Raji (cell line): ENCODE measurements around the gene OAS3.
A peak's percentile ranks its signal among the peaks of the same experiment; 100 is the strongest.

Source experiments
- POLR2A ChIP-seq: IDR thresholded peaks from 2 replicates; pipeline ENCODE4 v1.6.1; 2011; ENCODE audit warnings: low read depth, low read length, control low read depth; ENCODE audit not compliant: insufficient read depth

The OAS3 gene, protein sequence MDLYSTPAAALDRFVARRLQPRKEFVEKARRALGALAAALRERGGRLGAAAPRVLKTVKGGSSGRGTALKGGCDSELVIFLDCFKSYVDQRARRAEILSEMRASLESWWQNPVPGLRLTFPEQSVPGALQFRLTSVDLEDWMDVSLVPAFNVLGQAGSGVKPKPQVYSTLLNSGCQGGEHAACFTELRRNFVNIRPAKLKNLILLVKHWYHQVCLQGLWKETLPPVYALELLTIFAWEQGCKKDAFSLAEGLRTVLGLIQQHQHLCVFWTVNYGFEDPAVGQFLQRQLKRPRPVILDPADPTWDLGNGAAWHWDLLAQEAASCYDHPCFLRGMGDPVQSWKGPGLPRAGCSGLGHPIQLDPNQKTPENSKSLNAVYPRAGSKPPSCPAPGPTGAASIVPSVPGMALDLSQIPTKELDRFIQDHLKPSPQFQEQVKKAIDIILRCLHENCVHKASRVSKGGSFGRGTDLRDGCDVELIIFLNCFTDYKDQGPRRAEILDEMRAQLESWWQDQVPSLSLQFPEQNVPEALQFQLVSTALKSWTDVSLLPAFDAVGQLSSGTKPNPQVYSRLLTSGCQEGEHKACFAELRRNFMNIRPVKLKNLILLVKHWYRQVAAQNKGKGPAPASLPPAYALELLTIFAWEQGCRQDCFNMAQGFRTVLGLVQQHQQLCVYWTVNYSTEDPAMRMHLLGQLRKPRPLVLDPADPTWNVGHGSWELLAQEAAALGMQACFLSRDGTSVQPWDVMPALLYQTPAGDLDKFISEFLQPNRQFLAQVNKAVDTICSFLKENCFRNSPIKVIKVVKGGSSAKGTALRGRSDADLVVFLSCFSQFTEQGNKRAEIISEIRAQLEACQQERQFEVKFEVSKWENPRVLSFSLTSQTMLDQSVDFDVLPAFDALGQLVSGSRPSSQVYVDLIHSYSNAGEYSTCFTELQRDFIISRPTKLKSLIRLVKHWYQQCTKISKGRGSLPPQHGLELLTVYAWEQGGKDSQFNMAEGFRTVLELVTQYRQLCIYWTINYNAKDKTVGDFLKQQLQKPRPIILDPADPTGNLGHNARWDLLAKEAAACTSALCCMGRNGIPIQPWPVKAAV

DNA sequence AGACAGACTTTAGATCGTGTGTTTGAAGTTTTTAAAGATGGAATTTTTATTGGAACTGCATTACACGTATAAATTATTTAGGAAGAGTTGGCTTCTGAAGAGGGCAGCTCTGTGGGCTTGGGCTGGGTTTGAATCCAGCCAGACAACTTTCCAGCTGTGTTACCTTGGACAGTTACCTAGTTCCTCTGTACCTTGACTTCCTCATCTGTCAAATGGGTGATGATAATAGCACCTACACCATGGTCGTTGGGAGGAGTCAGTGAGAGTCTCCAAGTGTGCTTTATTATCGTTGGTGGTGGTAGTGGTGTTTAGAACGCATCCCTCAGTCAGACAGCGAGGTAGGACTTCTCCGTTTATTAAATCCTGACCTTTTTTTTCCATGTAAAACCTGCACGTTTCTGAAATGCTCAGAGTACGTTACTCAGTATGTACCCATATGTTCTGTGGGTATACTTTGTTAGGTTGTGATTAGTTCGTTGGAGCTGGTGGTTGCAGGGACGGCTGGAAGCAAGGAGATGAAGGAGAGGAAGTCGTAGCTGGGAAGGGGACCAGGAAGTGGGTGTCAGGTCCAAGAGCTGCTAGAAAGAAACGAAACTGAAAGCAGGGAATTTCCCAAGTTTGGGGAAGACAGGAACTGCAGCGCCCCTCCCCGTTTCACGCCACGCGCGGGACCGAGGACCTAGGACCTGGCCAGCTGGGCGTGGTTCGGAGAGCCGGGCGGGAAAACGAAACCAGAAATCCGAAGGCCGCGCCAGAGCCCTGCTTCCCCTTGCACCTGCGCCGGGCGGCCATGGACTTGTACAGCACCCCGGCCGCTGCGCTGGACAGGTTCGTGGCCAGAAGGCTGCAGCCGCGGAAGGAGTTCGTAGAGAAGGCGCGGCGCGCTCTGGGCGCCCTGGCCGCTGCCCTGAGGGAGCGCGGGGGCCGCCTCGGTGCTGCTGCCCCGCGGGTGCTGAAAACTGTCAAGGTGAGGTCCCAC is at the start of gene OAS3:
Gene OAS3 (plus strand): TSS at position 734 of the 979 bp plus-strand sequence. CDS start 57 bp downstream, at position 791.
- TF ChIP-seq POLR2A: no peak

DNA sequence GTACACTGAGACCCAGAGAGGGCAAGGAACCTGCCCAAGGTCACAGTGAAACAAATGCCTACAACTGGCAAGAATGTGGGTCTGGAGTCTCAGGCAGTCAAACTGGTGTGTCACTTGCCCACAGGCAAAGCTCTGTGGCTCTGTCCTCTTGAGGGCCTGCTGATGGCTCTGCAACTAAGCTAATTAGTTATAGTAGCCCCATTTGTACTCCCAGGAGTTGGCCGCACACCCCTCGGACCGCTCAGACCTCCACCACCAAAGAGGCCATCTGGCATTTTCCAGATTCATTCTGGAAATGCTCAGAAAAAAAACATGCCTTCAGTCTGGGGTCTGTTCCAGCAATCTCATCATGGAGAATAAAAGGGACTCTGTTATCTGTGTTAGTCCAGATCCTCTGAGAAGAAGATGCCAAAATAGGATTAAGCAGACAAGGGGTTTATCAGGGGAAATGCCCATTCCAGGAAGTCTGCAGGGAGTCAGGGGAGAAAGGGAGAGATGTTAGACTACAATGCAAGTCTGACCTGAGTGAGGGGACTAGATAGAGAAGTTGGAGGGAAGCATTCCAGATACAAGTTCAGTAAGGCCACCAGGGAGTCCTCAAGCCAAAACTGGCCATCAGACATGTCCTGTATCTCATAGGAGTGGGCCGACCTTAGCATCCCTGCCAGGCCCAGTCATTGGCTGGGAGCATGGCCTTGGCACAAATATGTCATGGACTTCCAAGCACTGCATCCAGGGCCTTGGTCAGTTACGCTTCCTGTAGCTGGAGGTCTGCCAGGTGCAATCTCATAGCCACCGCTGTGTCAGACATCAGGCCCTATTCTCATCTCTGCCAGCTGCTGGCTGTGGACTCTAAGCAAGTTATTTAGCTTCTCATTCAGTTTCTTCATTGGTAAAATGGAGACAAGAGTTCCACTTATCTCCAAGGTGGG is 46.9 kb upstream of the OAS3 start:
- no peak for TF ChIP-seq POLR2A

DNA sequence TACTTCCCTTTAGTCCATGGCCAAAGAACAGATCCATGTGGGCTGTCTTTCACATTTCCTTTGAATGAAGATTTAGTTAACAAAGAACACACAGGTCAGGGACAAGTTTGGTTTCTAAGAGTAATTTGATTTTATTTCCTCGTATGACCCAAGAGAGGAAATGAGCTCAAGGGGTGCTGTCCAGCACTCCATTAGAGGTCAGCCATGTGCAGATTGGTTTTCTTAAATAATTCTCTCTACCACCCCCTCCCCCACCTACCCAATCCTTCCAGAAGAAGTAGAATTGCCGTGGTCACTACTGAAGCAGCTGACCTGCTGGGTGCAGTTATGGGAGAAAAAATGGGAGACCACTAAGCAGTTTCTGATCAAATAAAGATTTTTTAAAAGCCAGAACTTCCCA is 45.4 kb upstream of the OAS3 start:
- no peak for TF ChIP-seq POLR2A

DNA sequence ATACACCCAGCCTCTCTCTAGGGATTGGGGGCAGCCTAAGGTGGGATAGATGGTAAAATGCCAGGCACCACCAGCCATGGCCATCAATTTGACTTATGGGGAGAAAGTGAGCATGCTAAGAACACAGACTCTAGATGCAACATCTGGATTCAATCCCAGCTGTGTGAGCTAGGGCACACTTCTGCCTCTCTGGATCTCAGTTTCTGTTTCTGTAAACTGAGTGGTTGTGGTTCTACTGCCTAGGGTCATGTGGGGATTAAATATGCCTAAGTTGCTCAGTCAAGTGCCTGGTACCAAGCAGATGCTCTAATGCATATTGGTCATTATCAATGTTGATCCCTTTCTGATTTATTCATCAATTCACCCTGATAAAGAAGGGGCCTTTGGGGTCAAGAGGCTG is 44.1 kb upstream of the OAS3 start:
- no peak for TF ChIP-seq POLR2A

DNA sequence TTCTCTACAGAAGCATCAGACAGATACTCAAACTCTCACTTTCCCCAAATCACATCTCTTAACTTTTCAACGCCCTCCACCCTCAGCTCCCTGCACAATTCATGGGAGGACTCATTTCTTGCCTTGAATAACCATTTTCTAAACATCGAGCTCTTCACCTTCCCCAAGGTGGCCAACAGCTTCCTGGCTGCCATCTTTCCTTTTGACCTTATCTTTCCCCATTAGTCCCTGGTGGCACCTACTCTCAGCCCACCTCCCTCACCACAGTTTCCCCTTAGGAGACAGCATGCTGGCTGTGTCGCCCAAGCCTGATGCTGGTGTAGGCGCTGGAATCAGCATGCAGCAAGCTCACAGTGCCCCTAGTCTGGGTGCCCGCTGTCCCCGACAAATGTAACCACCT is 39.9 kb upstream of the OAS3 start:
- no peak for TF ChIP-seq POLR2A

DNA sequence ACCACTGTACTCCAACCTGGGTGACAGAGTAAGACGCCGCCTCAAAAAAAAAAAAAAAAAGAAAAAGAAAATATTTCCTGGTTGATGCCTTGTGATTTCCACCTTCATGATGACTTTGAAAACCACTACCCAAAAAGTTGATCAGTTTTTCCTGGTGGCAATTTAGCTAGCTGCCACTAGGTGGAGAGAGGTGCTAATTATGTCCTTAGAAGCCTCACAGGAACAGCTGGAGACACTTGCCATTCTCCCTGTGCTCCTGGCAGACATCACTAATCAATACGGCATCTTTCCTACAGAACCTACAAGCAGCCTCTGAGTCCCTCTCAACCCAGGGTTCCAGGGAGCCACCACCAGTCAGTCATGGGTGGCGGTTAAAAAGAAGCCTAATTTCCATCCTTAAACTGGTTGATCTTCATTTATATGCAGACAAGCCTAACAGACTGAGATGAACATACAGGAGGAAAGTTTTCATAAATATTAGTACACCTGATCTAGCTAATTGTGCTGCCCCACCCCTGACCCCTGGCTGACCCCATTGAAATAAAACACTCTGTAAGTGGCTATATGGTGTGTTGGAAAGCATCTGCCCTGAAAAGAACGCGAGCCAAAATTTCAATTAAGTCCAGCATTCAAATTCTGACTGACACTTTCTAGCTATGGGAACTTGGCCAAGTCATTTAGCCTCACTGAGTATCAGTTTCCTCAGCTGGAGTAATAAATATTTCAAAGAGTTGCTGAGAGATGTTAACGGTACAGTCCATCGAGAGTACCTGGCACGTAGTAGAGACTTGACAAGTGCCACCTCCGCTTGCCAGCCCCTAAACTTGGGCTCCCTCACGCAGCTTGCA is 37.8 kb upstream of the OAS3 start:
- TF ChIP-seq POLR2A: no peak

DNA sequence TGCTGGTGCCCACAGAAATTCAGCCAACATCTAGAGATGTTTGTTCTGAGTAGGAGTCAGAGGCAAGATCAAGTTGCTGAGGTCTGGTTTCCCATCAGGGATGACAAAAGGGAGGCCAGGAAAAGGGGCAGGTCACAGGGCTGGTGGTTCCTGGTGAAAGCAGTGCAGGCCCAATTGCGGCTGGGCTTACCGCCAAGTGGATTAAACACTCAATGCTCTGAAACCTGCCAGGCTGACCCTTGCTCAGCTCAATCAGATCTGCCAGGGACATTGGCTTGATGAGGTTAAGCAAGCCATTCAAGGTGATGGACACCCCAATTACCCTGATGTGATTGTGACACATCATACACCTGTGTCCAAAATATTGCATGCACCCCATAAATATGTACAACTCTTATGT is 37.0 kb upstream of the OAS3 start:
- TF ChIP-seq POLR2A: no peak

DNA sequence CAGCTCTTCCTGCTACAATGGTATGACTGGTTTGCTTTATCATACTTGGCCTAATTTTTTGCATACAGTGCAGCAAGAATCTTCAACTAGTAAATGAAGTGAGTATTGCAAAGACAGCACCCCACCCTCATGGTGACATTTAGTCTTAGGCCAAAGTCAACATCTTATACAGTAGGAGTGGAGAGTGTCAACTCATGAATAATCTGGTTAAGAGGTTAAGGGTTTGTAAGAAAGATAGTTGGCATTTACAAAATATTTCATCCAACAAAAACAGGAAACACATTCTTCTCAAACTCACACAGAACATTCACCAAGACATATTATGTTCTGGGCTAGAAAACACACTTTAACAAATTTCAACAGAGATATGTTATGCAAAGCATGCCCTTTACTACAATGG is 33.7 kb upstream of the OAS3 start:
- TF ChIP-seq POLR2A: no peak

DNA sequence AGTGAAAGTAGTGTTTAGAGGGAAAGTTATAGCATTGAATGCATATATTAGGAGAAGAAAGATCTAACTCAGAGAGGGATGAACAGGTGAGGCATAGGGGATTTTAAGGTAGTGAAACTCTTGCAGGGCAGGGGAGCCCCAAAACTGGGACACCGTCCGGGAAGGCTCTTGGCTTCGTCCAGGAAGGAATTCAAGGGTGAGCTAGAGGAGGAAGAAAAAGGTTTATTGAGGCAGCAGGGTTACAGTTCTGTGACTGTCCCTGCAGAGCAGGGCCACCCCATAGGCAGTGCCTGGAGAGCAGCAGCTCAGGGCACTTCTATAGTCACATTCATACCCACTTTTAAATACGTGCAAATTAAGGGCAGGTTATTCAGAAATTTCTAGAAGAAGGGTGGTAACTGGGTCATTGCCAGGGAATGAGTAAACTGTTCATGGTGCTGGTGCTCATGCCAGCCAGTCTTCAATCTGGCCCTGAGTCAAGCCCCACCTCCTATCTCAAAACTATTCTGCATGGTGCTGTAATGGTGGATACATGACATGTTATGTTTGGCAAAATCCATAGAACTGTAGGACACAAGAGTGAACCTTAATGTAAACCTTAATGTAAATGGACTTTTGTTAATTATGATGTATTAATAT is 32.7 kb upstream of the OAS3 start:
- TF ChIP-seq POLR2A: no peak

DNA sequence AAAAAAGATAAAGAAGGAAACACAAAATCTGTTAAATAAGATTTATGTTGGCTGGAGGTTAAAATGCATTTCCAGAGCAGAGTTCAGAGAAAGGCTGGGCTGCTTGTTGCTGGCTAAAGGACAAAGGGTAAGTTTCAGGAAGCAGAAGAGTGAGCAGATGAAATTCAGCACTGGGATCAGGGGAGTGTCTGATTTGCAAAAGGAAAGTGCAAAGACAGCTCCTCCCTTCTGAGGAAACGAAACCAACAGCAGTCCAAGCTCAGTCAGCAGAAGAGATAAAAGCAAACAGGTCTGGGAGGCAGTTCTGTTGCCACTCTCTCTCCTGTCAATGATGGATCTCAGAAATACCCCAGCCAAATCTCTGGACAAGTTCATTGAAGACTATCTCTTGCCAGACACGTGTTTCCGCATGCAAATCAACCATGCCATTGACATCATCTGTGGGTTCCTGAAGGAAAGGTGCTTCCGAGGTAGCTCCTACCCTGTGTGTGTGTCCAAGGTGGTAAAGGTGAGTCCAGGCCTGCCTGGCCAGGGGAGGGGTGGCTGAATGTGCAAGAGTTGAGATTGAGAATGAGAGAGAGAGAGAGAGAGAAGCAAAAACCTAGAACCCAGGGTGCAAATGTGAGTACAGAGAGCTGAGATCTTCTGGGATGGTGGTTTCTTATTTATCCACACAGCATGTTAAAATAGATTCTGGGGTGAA is 31.4 kb upstream of the OAS3 start, which contains the start of gene OAS1:
Gene OAS1 (plus strand): TSS at position 251 of the 703 bp plus-strand sequence. CDS start 78 bp downstream, at position 329.
- TF ChIP-seq POLR2A: peak; percentile 60

DNA sequence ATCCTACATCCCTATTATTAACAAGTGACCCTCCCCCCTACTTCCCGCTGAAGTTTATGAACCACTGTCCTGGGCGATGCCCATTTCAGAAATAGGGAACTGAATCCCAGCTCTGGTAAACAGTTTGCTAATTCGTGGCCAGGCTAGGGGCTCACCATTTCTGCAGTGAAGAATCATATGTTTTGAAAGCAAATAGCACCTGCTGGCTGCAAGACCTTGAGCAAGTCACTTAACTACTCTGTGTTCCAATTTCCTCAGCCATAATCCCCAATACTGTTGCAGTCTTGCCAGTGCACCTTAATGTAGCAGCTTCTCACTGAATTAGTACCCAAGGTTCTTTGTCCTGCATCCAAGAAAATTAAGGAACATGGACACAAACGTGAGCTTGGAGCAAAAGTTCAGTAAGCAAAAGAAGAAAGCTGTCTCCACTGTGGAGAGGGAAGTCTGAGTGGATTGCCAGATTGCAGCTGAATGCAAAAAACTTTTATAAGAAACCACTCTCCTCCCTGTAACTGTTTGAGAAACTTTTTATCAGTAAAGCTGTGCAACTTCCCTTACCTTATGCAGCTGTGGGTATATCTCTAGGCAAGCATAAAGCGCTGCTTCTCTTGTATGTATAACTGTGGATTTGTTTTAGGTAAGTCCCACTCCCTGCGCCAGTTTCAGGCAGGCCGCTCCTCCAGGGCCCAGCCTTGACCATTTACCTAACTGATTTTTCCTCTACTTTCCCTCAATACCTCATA is 30.7 kb upstream of the OAS3 start:
- no peak for TF ChIP-seq POLR2A
